ENCODE measurements around the gene QRICH1. TPM values are rescaled to one million over a fixed set of nuclear protein-coding genes. Genes with fewer than 3 reads are reported as not detected.
A peak's percentile ranks its signal among the peaks of the same experiment; 100 is the strongest.

The QRICH1 gene
- total RNA-seq, 2 experiments from 2014 or later: 210 to 255 TPM

DNA sequence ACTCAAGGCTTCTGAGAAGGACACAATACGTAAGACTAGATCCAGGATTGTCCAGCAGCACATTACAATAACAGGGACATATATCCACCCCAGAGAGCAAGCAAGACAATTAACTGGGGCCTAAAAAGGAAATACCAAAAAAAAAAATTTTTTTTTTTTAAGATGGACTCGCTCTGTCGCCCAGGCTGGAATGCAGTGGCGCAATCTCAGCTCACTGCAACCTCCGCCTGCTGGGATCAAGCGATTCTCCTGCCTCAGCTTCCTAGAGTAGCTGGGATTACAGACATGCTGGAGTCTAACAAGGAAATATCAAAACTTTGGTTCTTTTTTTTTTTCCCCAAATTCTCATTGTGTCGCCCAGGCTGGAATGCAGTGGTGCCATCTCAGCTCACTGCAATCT lies 35.9 kb downstream of the QRICH1 start:
- ATAC-seq (ENCODE audit: poor library complexity) (no peak), DNase-seq (no peak)
- POLR2A ChIA-PET: no interaction called here
- Histone ChIP-seq H3K4me3 (ENCODE audit: low read length) (no peak overlapping the region), H3K27me3 (ENCODE audit: control insufficient read depth in 1 of 2, insufficient read depth in 2 of 2, low read length in 2 of 2) (no peaks in the 10 kb centered on the region), H3K36me3 (ENCODE audit: insufficient read depth, low read length) (peaks cover 65% of the 10 kb centered on the region), H3K4me1 (ENCODE audit: insufficient read depth, low read length) (no peaks in the 10 kb centered on the region), H3K9me3 (ENCODE audit: control insufficient read depth in 1 of 2, insufficient read depth in 1 of 2, low read length in 2 of 2) (no peaks in the 10 kb centered on the region), H3K27ac (ENCODE audit: low read depth in 1 of 2, low read length in 2 of 2) (no peak overlapping the region)
- no peak overlapping the region for H3K27ac Mint-ChIP-seq
- peaks cover 73% of the 10 kb centered on the region for H3K36me3 Mint-ChIP-seq (ENCODE audit: low read depth)
- H3K4me1 Mint-ChIP-seq (ENCODE audit: low read depth): peaks cover 5% of the 10 kb centered on the region
- H3K4me3 Mint-ChIP-seq: no peak overlapping the region
- intact Hi-C loops (cut with DNase I, micrococcal nuclease): no loop called here
- CTCF ChIA-PET: interaction anchor here (1.2 kb wide), 1 partner anchor 36 kb away, joined by 4 read pairs; the partner anchor contains the start of gene QRICH1
- no peaks in the 10 kb centered on the region for H3K27me3 Mint-ChIP-seq
- no peaks in the 10 kb centered on the region for H3K9me3 Mint-ChIP-seq
- TF ChIP-seq, protein P1, sequence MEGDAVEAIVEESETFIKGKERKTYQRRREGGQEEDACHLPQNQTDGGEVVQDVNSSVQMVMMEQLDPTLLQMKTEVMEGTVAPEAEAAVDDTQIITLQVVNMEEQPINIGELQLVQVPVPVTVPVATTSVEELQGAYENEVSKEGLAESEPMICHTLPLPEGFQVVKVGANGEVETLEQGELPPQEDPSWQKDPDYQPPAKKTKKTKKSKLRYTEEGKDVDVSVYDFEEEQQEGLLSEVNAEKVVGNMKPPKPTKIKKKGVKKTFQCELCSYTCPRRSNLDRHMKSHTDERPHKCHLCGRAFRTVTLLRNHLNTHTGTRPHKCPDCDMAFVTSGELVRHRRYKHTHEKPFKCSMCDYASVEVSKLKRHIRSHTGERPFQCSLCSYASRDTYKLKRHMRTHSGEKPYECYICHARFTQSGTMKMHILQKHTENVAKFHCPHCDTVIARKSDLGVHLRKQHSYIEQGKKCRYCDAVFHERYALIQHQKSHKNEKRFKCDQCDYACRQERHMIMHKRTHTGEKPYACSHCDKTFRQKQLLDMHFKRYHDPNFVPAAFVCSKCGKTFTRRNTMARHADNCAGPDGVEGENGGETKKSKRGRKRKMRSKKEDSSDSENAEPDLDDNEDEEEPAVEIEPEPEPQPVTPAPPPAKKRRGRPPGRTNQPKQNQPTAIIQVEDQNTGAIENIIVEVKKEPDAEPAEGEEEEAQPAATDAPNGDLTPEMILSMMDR (IDR thresholded peaks at IDR 0.05): no peak

DNA sequence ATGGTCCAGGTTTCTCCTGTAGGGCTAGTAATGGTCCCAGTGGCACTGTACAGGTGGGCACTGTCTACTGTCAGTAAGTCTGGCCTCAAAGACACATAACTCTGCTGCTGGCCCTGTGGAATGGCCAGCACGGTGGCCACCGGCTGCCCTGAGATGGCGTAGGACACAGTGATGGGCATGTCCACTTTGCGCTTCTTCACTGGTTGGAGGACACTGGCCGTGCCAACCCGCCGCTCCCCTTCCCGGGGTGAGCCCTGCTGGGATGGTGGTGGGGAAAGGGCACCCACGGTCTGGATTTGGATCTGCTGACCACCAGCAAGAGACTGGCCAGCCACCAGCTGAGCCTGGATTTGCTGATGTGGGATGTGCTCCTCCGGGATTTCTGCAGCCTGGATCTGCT lies 36.6 kb downstream of the QRICH1 start:
- Mint-ChIP-seq H3K4me1 (ENCODE audit: low read depth) (peaks cover 4% of the 10 kb centered on the region), H3K36me3 (ENCODE audit: low read depth) (peaks cover 76% of the 10 kb centered on the region), H3K27me3 (no peaks in the 10 kb centered on the region), H3K4me3 (no peak overlapping the region), H3K27ac (no peak overlapping the region), H3K9me3 (no peaks in the 10 kb centered on the region)
- ChIA-PET CTCF (no interaction called here), POLR2A (no interaction called here)
- DNase-seq: no peak
- no peak for ATAC-seq (ENCODE audit: poor library complexity)
- Histone ChIP-seq H3K27me3 (ENCODE audit: control insufficient read depth in 1 of 2, insufficient read depth in 2 of 2, low read length in 2 of 2) (no peaks in the 10 kb centered on the region), H3K4me3 (ENCODE audit: low read length) (no peak overlapping the region), H3K36me3 (ENCODE audit: insufficient read depth, low read length) (peaks cover 66% of the 10 kb centered on the region), H3K4me1 (ENCODE audit: insufficient read depth, low read length) (no peaks in the 10 kb centered on the region), H3K9me3 (ENCODE audit: control insufficient read depth in 1 of 2, insufficient read depth in 1 of 2, low read length in 2 of 2) (no peaks in the 10 kb centered on the region), H3K27ac (ENCODE audit: low read depth in 1 of 2, low read length in 2 of 2) (no peak overlapping the region)
- TF ChIP-seq, protein P1 (IDR thresholded peaks at IDR 0.05): no peak
- intact Hi-C loops (cut with DNase I, micrococcal nuclease): no loop called here

DNA sequence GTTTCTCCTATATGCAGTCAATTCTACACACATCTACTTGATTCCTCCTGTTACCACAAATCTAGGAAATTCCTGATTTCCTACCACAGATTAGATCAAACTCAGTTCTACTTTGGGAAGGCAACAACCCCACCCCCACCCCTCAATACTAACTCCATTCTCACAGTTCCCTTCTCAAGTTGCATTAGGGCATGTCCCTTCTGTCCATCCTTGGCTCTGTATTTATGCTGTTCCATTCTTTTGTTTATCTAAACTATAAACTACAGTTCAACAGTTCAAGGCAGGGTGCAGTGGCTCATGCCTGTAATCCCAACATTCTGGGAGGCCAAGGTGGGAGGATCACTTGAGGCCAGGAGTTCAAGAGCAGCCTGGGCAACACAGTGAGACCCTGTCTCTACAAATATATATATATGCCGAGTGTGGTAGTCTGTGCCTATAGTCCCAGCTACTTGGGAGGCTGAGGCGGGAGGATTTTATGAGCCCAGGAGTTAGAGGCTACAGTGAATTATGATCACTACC lies 39.5 kb downstream of the QRICH1 start:
- no peaks in the 10 kb centered on the region for H3K4me1 ChIP-seq (ENCODE audit: insufficient read depth, low read length)
- no peak for ATAC-seq (ENCODE audit: poor library complexity)
- H3K27me3 Mint-ChIP-seq: no peaks in the 10 kb centered on the region
- no peak overlapping the region for H3K4me3 ChIP-seq (ENCODE audit: low read length)
- no peak overlapping the region for H3K4me3 Mint-ChIP-seq
- TF ChIP-seq, protein P1 (IDR thresholded peaks at IDR 0.05): no peak
- no peak overlapping the region for H3K27ac ChIP-seq (ENCODE audit: low read depth in 1 of 2, low read length in 2 of 2)
- H3K27me3 ChIP-seq (ENCODE audit: control insufficient read depth in 1 of 2, insufficient read depth in 2 of 2, low read length in 2 of 2): no peaks in the 10 kb centered on the region
- peaks cover 79% of the 10 kb centered on the region for H3K36me3 Mint-ChIP-seq (ENCODE audit: low read depth)
- H3K27ac Mint-ChIP-seq: peak overlapping the region; percentile 44
- H3K9me3 Mint-ChIP-seq: no peaks in the 10 kb centered on the region
- peaks cover 23% of the 10 kb centered on the region for H3K4me1 Mint-ChIP-seq (ENCODE audit: low read depth)
- intact Hi-C loops (cut with DNase I, micrococcal nuclease): no loop called here
- DNase-seq: no peak
- POLR2A ChIA-PET: no interaction called here
- CTCF ChIA-PET: interaction anchor here (1.4 kb wide), 1 partner anchor 40 kb away, joined by 3 read pairs; no protein-coding TSS in a partner anchor
- H3K9me3 ChIP-seq (ENCODE audit: control insufficient read depth in 1 of 2, insufficient read depth in 1 of 2, low read length in 2 of 2): no peaks in the 10 kb centered on the region
- H3K36me3 ChIP-seq (ENCODE audit: insufficient read depth, low read length): peaks cover 69% of the 10 kb centered on the region
